ENCODE data around the gene CAPRIN1.
"Not testable (repeated sequence)": the region's sequence is repeated elsewhere in the genome, so short reads cannot be mapped to it uniquely, and the experiment has no call there.

Gene CAPRIN1

GRCh38 chr11:34050581-34051348 lies 766 bp upstream of the CAPRIN1 start:
- no peak for DNase-seq (ENCODE audit: low read depth)

- peak; percentile 84 for DNase-seq (ENCODE audit: low read depth)
Measured at GRCh38 chr11:34052036-34052607, 591 bp downstream of the CAPRIN1 start.

GRCh38 chr11:34052608-34053160 lies 1.2 kb downstream of the CAPRIN1 start:
- DNase-seq (ENCODE audit: low read depth): peak; percentile 6

GRCh38 chr11:34053161-34053686 lies 1.7 kb downstream of the CAPRIN1 start:
- peak; percentile 67 for DNase-seq (ENCODE audit: low read depth)

- not testable (repeated sequence) for DNase-seq (ENCODE audit: low read depth)
Measured at GRCh38 chr11:34054351-34054750, 2.8 kb downstream of the CAPRIN1 start.

- no peak for DNase-seq (ENCODE audit: low read depth)
Measured at GRCh38 chr11:34055218-34056000, 3.9 kb downstream of the CAPRIN1 start.

- DNase-seq (ENCODE audit: low read depth): no peak
Measured at GRCh38 chr11:34056672-34057071, 5.1 kb downstream of the CAPRIN1 start.

GRCh38 chr11:34063061-34063795 lies 11.7 kb downstream of the CAPRIN1 start:
- no peak for DNase-seq (ENCODE audit: low read depth)

GRCh38 chr11:34064291-34064690 lies 12.8 kb downstream of the CAPRIN1 start:
- DNase-seq (ENCODE audit: low read depth): no peak

GRCh38 chr11:34065505-34066203 lies 14.1 kb downstream of the CAPRIN1 start:
- DNase-seq (ENCODE audit: low read depth): no peak

- DNase-seq (ENCODE audit: low read depth): not testable (repeated sequence)
Measured at GRCh38 chr11:34066766-34067165, 15.2 kb downstream of the CAPRIN1 start.

GRCh38 chr11:34067383-34068065 lies 16.0 kb downstream of the CAPRIN1 start:
- DNase-seq (ENCODE audit: low read depth): no peak

- DNase-seq (ENCODE audit: low read depth): no peak
Measured at GRCh38 chr11:34068111-34068510, 16.6 kb downstream of the CAPRIN1 start.

GRCh38 chr11:34071306-34071705 lies 19.8 kb downstream of the CAPRIN1 start:
- DNase-seq (ENCODE audit: low read depth): not testable (repeated sequence)

- DNase-seq (ENCODE audit: low read depth): no peak
Measured at GRCh38 chr11:34072041-34072440, 20.5 kb downstream of the CAPRIN1 start.

- no peak for DNase-seq (ENCODE audit: low read depth)
Measured at GRCh38 chr11:34072832-34073231, 21.3 kb downstream of the CAPRIN1 start.

GRCh38 chr11:34074391-34074790 lies 22.9 kb downstream of the CAPRIN1 start:
- DNase-seq (ENCODE audit: low read depth): no peak

- no peak for DNase-seq (ENCODE audit: low read depth)
Measured at GRCh38 chr11:34075178-34075820, 23.8 kb downstream of the CAPRIN1 start.

GRCh38 chr11:34080609-34081008 lies 29.1 kb downstream of the CAPRIN1 start:
- no peak for DNase-seq (ENCODE audit: low read depth)

- no peak for DNase-seq (ENCODE audit: low read depth)
Measured at GRCh38 chr11:34084637-34085036, 33.1 kb downstream of the CAPRIN1 start.
